Breast epithelium (tissue), 4 donors: ENCODE results near the gene SSH2. TPM values are rescaled to one million over a fixed set of nuclear protein-coding genes. Genes with fewer than 3 reads are reported as not detected.
A peak's percentile ranks its signal among the peaks of the same experiment; 100 is the strongest.

Experiments used
- DNase-seq, 2 donors: peaks; one replicate each; pipeline ENCODE4 v3.0.0-alpha.2; 2019; ENCODE audit warnings: low spot score in 2 of 2
- H3K27ac ChIP-seq, 2 donors: fragments of 200-600 bp; sonication (generic) in 1 of 2; one replicate each; pipeline ENCODE4 v1.5.1; 2016 to 2019; ENCODE audit warnings: mild to moderate bottlenecking in 1 of 2
- H3K27me3 ChIP-seq, 2 donors: fragments of 200-600 bp; sonication (generic) in 1 of 2; one replicate each; pipeline versions ENCODE4 v1.5.1 to v1.6.0; 2017 to 2019; ENCODE audit warnings: control low read depth in 1 of 2, mild to moderate bottlenecking in 1 of 2
- H3K36me3 ChIP-seq: fragments of 200-600 bp; one replicate; pipeline ENCODE4 v1.5.1; 2019
- H3K4me1 ChIP-seq, 2 donors: fragments of 200-600 bp; sonication (generic); one replicate each; pipeline ENCODE4 v1.5.1; 2016 to 2019; ENCODE audit warnings: control low read depth in 1 of 2
- H3K4me3 ChIP-seq, 3 donors: fragments of 200-600 bp; sonication (generic); 1 replicate in 2 of 3; 2 replicates in 1 of 3; pipeline ENCODE4 v1.5.1; 2016 to 2019; ENCODE audit warnings: mild to moderate bottlenecking in 3 of 3, moderate library complexity in 2 of 3
- H3K9me3 ChIP-seq, 2 donors: fragments of 200-600 bp; sonication (generic) in 1 of 2; one replicate each; pipeline ENCODE4 v1.5.1; 2016 to 2019; ENCODE audit warnings: control low read depth in 1 of 2
- CTCF ChIP-seq, 3 donors: fragments of 450-650 bp; IDR thresholded peaks; one replicate each; pipeline ENCODE4 v1.5.1; 2016 to 2017; ENCODE audit warnings: antibody characterized with exemption in 3 of 3, mild to moderate bottlenecking in 3 of 3, moderate library complexity in 3 of 3
- POLR2A ChIP-seq: fragments of 450-650 bp; IDR thresholded peaks from one replicate; pipeline ENCODE4 v1.6.1; 2016; ENCODE audit warnings: antibody characterized with exemption, mild to moderate bottlenecking, moderate library complexity
- POLR2AphosphoS5 ChIP-seq, 3 donors: sonication (generic); formaldehyde crosslinking; IDR thresholded peaks; one replicate each; pipeline ENCODE4 v1.6.1; 2017; ENCODE audit warnings: antibody characterized with exemption in 3 of 3
- intact Hi-C: fragments of 100-400 bp; cut with DNase I; formaldehyde crosslinking; loops from one replicate; pipeline ENCODE4 v1.15.1; 2023; ENCODE audit warnings: low total_unique reads
- total RNA-seq, 3 donors: library from RNA; depleted of rRNA; stranded (reverse); fragments of >200 nt; gene quantifications; one replicate each; pipeline ENCODE4 v1.1.0, GENCODE V29; 2016

The SSH2 gene
- total RNA-seq, 3 donors from 2014 or later, result 23.0 to 64.2 (median 25.9) TPM

- intact Hi-C loops, result no loop called here
- H3K36me3 ChIP-seq, result no peaks in the 10 kb centered on the region
- H3K4me3 ChIP-seq, result peak overlapping the region; percentile 31 to 63 (median 53)
- TF ChIP-seq POLR2A, result no peak
- no peak for TF ChIP-seq CTCF (IDR thresholded peaks at IDR 0.05)
- no peak for TF ChIP-seq POLR2AphosphoS5 (IDR thresholded peaks at IDR 0.05)
- no peaks in the 10 kb centered on the region for H3K9me3 ChIP-seq
- DNase-seq, result no peak
- H3K27me3 ChIP-seq, result no peaks in the 10 kb centered on the region
- peaks cover 17 to 18% of the 10 kb centered on the region in 2 donors for H3K4me1 ChIP-seq
- H3K27ac ChIP-seq, result no peak overlapping the region
These were observed 313.6 kb downstream of the SSH2 start for GRCh38 chr17:29616300-29617048.

GRCh38 chr17:29615492-29616299 lies 314.3 kb downstream of the SSH2 start:
- intact Hi-C loops, result no loop called here
- peak; percentile 75 to 81 for DNase-seq
- no peak overlapping the region for H3K27ac ChIP-seq
- H3K36me3 ChIP-seq, result no peaks in the 10 kb centered on the region
- H3K4me3 ChIP-seq, result peak overlapping the region; percentile 30 to 63 (median 53)
- no peaks in the 10 kb centered on the region for H3K27me3 ChIP-seq
- TF ChIP-seq POLR2A, result no peak
- TF ChIP-seq POLR2AphosphoS5 (IDR thresholded peaks at IDR 0.05), result peak in 1 of 3 donors; percentile 25
- TF ChIP-seq CTCF (IDR thresholded peaks at IDR 0.05), result no peak
- H3K4me1 ChIP-seq, result peaks cover 17 to 18% of the 10 kb centered on the region in 2 donors
- H3K9me3 ChIP-seq, result no peaks in the 10 kb centered on the region

GRCh38 chr17:29615048-29615385 lies 315.0 kb downstream of the SSH2 start:
- Histone ChIP-seq H3K27ac (no peak overlapping the region), H3K36me3 (no peaks in the 10 kb centered on the region), H3K4me1 (peaks cover 17 to 18% of the 10 kb centered on the region in 2 donors), H3K4me3 (peak overlapping the region; percentile 30 to 63 (median 53)), H3K27me3 (no peaks in the 10 kb centered on the region), H3K9me3 (no peaks in the 10 kb centered on the region)
- TF ChIP-seq POLR2A, result no peak
- TF ChIP-seq POLR2AphosphoS5 (IDR thresholded peaks at IDR 0.05), result no peak
- TF ChIP-seq CTCF (IDR thresholded peaks at IDR 0.05), result peak in 1 of 3 donors; percentile 12
- DNase-seq, result no peak
- intact Hi-C loops, result no loop called here

GRCh38 chr17:29614349-29615047 lies 315.5 kb downstream of the SSH2 start:
- Histone ChIP-seq H3K9me3 (no peaks in the 10 kb centered on the region), H3K36me3 (no peaks in the 10 kb centered on the region), H3K27me3 (no peaks in the 10 kb centered on the region), H3K27ac (no peak overlapping the region), H3K4me3 (peak overlapping the region in 2 of 3 donors; percentile 53 to 63), H3K4me1 (peaks cover 17 to 18% of the 10 kb centered on the region in 2 donors)
- no peak for DNase-seq
- intact Hi-C loops, result no loop called here
- TF ChIP-seq CTCF (IDR thresholded peaks at IDR 0.05) (no peak), POLR2AphosphoS5 (IDR thresholded peaks at IDR 0.05) (no peak), POLR2A (no peak)
